Panc1 (cell line): ENCODE measurements around the gene SLN.

ENCODE experiments used
- TF ChIP-seq, protein P1 (sequence below), 2 experiments: IDR thresholded peaks; 2 replicates each; pipeline ENCODE4 v1.6.1; 2011 to 2012; ENCODE audit warnings: low read depth in 2 of 2, control low read depth in 1 of 2, low read length in 1 of 2, mild to moderate bottlenecking in 1 of 2, moderate library complexity in 1 of 2; ENCODE audit not compliant: insufficient read depth in 1 of 2
- TF ChIP-seq, protein P2 (sequence below): fragments of 450-650 bp; IDR thresholded peaks from 2 replicates; pipeline ENCODE4 v1.5.1; 2017; ENCODE audit warnings: mild to moderate bottlenecking

DNA sequence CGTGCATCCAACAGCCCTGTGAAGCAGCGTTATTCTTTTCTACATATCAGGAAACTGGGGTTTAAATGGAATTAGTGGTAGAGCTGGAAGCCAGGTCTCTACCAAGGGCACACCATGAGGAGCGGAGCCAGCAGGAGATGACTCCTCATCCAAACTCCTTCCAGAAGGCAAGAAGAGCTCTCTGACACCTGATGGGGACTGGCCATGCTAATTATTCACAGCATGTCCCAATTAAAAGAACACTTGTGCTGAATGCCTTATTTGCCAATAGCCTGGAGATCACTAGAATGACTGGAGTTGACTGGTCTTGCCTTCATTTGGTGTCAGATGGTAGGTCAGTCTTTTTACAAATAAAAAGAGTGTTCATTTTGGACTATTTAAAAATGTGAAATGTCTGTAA is 32.9 kb upstream of the SLN start:
- TF ChIP-seq, protein P1, sequence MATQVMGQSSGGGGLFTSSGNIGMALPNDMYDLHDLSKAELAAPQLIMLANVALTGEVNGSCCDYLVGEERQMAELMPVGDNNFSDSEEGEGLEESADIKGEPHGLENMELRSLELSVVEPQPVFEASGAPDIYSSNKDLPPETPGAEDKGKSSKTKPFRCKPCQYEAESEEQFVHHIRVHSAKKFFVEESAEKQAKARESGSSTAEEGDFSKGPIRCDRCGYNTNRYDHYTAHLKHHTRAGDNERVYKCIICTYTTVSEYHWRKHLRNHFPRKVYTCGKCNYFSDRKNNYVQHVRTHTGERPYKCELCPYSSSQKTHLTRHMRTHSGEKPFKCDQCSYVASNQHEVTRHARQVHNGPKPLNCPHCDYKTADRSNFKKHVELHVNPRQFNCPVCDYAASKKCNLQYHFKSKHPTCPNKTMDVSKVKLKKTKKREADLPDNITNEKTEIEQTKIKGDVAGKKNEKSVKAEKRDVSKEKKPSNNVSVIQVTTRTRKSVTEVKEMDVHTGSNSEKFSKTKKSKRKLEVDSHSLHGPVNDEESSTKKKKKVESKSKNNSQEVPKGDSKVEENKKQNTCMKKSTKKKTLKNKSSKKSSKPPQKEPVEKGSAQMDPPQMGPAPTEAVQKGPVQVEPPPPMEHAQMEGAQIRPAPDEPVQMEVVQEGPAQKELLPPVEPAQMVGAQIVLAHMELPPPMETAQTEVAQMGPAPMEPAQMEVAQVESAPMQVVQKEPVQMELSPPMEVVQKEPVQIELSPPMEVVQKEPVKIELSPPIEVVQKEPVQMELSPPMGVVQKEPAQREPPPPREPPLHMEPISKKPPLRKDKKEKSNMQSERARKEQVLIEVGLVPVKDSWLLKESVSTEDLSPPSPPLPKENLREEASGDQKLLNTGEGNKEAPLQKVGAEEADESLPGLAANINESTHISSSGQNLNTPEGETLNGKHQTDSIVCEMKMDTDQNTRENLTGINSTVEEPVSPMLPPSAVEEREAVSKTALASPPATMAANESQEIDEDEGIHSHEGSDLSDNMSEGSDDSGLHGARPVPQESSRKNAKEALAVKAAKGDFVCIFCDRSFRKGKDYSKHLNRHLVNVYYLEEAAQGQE (IDR thresholded peaks at IDR 0.05; ENCODE audit: insufficient read depth in 1 of 2, low read depth in 2 of 2, low read length in 1 of 2), result no peak
- TF ChIP-seq, protein P2, sequence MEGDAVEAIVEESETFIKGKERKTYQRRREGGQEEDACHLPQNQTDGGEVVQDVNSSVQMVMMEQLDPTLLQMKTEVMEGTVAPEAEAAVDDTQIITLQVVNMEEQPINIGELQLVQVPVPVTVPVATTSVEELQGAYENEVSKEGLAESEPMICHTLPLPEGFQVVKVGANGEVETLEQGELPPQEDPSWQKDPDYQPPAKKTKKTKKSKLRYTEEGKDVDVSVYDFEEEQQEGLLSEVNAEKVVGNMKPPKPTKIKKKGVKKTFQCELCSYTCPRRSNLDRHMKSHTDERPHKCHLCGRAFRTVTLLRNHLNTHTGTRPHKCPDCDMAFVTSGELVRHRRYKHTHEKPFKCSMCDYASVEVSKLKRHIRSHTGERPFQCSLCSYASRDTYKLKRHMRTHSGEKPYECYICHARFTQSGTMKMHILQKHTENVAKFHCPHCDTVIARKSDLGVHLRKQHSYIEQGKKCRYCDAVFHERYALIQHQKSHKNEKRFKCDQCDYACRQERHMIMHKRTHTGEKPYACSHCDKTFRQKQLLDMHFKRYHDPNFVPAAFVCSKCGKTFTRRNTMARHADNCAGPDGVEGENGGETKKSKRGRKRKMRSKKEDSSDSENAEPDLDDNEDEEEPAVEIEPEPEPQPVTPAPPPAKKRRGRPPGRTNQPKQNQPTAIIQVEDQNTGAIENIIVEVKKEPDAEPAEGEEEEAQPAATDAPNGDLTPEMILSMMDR, result no peak
